Raji (cell line): Measurements from ENCODE around the gene APP.

ENCODE experiments used
- POLR2A ChIP-seq: IDR thresholded peaks from 2 replicates; pipeline ENCODE4 v1.6.1; 2011; ENCODE audit warnings: low read depth, low read length, control low read depth; ENCODE audit not compliant: insufficient read depth

APP gene

GRCh38 chr21:26003404-26003803, 167.2 kb downstream of the APP start:
- no peak for TF ChIP-seq POLR2A

DNA sequence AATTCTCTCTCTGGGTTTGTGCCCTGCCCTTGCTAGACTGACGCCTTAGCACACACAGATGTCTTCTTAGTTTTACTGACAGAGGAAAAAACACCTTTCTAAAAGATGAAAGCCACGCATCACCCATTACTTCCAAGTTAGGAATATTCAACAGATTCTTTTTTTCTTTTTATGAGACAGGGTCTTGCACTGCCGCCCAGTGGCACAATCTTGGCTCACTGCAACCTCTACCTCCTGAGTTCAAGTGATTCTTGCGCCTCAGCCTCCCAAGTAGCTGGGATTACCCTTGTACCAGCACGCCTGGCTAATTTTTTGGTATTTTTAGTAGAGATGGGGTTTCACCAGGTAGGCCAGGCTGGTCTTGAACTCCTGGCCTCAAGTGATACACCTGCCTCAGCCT, 169.2 kb downstream of the APP start:
- TF ChIP-seq POLR2A = no peak

DNA sequence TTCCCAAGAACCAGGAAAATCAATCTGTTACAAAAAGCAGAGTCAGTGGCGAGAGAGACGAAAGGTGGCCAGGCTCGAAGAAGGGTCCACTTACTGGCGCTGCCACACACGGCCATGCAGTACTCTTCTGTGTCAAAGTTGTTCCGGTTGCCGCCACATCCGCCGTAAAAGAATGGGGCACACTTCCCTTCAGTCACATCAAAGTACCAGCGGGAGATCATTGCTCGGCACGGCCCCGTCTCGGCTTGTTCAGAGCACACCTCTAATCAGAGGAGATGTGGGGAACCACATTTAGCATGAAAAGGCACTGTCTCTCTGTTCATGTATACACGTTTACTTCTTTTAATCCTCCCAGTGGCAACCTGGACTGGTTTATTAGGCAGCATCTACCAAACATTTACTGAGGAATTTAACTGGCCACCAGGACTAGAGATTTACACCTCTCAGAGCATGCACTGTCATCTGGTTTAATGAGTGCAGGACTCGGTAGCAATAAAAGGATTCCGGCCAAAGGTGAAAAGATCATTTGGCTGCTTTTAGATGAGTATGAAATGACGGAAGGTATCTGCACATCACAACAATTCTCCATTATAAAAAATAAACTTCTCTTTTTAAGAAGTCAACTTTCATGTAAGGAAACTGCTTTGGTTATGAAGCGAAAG, 170.5 kb downstream of the APP start:
- TF ChIP-seq POLR2A = no peak

GRCh38 chr21:25997788-25998611, 172.6 kb downstream of the APP start:
- TF ChIP-seq POLR2A = no peak

DNA sequence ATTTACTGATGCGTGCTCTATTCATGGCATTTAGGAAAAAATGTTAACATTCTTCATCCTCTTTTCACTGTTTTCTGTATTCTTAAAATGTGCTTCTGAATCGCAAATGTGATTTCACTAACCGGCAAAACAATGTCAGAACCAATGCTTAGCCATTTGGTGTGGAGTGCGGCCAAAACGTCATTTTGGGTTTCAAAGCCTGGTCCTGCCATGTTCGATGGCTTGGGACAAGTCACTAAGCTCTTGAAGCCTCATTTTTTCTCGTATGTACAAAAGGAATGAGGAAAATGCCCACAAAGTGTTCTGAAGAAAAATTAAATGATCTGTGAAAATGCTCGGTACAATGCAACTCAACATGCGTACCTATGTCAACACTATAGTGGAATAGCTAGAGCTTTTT, 175.3 kb downstream of the APP start:
- no peak for TF ChIP-seq POLR2A

- no peak for TF ChIP-seq POLR2A
These were observed 175.8 kb downstream of the APP start for GRCh38 chr21:25994758-25995163.

DNA sequence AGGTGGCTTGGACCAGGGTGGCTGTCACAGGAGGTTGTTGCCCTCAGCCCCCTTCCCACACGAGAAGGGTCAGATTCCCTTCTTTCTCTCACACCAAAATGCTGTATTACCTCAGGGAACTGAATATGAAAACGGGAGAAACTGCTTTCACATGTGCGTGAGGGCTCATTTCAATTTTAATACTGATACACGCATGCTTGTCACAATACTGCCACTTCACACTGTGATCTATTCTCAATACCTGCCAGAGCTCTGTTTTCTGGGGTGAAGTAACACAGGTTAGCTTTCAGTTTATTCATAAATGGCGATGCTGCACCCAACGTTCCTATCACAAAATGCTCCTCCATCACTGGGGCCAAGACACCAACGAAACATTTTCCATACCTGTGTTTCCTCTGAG, 181.8 kb downstream of the APP start:
- no peak for TF ChIP-seq POLR2A

DNA sequence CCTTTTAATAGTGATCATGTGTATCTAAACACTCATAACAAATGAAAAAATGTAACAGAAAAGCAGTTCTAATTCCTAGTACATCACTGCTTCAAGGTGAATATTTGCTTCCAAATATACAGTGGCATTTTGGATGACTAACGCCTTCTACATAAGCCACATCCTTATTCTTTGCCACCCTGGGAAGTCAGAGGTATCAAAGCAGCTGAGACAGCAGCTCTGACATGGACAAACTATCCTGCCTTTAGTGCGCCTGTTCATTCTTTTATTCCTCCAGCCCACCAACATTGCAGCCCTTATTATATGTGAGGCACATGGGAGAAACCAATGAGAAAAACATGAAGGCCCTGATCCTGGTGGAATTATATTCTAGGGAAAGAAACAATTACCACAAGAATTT, 183.0 kb downstream of the APP start:
- no peak for TF ChIP-seq POLR2A

- no peak for TF ChIP-seq POLR2A
These were observed 183.6 kb downstream of the APP start for GRCh38 chr21:25986928-25987327.

- TF ChIP-seq POLR2A = no peak
These were observed 184.6 kb downstream of the APP start for GRCh38 chr21:25985990-25986389.

DNA sequence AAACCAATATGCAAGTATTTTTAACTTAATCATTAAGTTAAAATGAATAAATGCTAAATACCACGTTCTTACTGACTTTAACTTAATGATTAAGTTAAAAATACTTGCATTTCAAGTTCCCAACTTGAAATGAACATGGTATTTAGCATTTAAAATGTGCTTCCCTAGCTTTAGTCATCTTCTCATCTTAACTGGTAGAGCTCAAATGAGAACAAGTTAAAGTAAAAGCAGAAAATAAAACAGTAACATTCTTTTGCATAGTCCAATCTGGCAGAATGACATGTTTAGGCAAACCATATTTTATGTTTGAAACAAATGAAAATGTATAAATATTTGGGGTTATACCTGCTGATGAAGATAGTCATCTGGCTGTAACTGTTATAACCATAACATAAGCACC, 186.0 kb downstream of the APP start:
- no peak for TF ChIP-seq POLR2A

DNA sequence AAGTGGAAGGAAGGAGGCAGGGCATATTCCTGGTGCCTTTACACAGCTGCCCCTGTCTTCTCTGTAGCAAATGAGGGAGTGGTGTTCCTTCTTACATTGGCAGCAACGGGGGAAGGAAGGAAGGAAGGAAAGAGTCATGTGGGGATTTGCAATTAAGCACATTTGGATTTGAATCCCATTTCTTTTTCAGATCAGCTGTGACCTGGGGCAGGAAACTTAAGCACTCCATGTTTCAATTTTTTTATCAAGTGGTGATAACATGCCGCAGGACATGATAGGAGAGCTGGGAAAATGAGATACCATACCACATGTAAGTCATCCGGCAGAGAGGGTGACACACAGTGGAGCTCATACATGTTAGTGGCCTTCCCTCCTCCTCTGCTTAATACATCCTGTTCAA, 186.8 kb downstream of the APP start:
- no peak for TF ChIP-seq POLR2A

DNA sequence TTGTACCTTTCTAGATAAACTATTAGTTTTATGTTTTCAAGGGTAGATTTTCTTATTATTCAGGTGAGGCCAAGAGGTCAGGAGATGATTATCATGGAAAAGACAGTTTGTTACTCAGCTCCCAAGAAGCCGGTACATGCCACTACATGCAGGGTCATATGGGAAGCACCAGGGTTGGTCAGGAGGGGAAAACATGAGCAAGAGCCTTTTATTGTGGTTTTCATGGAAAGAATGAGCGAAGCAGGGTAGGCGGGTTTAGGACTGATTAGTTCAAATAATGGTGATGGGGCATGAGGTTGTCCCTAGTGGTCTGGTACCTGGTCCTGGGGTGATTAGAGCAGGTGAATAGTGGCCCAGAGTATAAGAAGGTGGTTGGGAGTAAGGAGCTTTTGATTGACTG, 189.9 kb downstream of the APP start:
- TF ChIP-seq POLR2A = no peak

DNA sequence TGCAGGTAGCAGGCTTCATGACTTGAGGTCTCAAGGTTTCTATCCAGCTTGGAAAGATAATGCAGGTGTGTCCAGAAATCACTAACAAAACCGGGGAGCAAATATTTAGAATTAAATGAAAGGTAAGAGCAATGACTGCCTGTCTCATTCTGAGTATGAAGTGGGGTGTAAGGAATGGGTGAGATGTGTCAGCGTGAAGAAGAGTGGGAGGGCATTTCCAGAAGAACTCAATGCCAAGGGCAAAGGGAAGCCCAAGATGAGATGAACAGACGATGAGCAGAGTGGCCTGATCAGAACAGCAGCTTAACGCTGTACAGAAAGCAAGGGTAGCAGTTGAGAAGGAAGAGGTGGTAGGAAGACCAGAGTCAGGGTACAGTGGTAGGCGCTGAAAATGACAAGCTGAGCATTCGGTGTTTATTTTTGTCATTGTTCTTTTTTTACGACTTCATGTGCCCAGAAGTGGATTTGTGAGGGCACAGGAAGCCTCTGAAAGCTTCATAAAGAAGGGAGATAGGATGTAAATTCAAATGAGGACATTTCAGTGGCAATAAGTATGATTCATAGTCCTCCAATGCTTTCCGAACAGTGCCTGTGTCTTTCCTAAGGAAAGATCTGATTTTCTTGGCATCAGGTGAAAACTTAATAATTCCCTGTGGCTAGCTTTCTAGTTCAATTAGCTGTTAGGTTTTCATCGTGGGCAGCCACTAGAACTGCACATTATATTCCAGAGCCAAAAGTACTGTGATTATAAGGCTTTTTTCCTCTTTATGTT, 190.5 kb downstream of the APP start:
- no peak for TF ChIP-seq POLR2A

GRCh38 chr21:25977068-25977611, 193.4 kb downstream of the APP start:
- no peak for TF ChIP-seq POLR2A
